Gastrocnemius medialis (tissue), 4 donors: Measurements from ENCODE around the gene RNF207. TPM values are rescaled to one million over a fixed set of nuclear protein-coding genes. Genes with fewer than 3 reads are reported as not detected.

Experiments
- ATAC-seq, 2 donors: fragments of 150-250 bp; one replicate each; pipeline ENCODE4 v1.9.1; 2016
- DNase-seq, 2 donors: peaks; one replicate each; pipeline ENCODE4 v3.0.0-alpha.2; 2019
- H3K27ac ChIP-seq, 4 donors: fragments of 200-600 bp; sonication (generic); 1 replicate in 1 of 4; 2 replicates in 3 of 4; pipeline ENCODE4 v1.5.1; 2016 to 2018; ENCODE audit warnings: mild to moderate bottlenecking in 2 of 4, moderate library complexity in 1 of 4
- H3K27me3 ChIP-seq, 3 donors: fragments of 200-600 bp; sonication (generic) in 2 of 3; 1 replicate in 1 of 3; 2 replicates in 2 of 3; pipeline versions ENCODE4 v1.5.1 to v1.6.0; 2016 to 2019; ENCODE audit warnings: mild to moderate bottlenecking in 1 of 3, moderate library complexity in 1 of 3
- H3K36me3 ChIP-seq, 2 donors: fragments of 200-600 bp; sonication (generic) in 1 of 2; one replicate each; pipeline ENCODE4 v1.5.1; 2017 to 2018
- H3K4me1 ChIP-seq, 2 donors: fragments of 200-600 bp; sonication (generic) in 1 of 2; one replicate each; pipeline ENCODE4 v1.5.1; 2016 to 2017; ENCODE audit warnings: mild to moderate bottlenecking in 2 of 2
- H3K4me3 ChIP-seq, 4 donors: fragments of 200-600 bp; sonication (generic) in 3 of 4; 1 replicate in 1 of 4; 2 replicates in 3 of 4; pipeline ENCODE4 v1.5.1; 2016 to 2019; ENCODE audit warnings: mild to moderate bottlenecking in 2 of 4
- H3K9me3 ChIP-seq, 3 donors: fragments of 200-600 bp; sonication (generic) in 2 of 3; 1 replicate in 1 of 3; 2 replicates in 2 of 3; pipeline ENCODE4 v1.5.1; 2016 to 2019
- POLR2A ChIP-seq, 2 donors: fragments of 450-650 bp; IDR thresholded peaks; one replicate each; pipeline ENCODE4 v1.6.1; 2017; ENCODE audit warnings: antibody characterized with exemption in 2 of 2, mild to moderate bottlenecking in 2 of 2, moderate library complexity in 2 of 2
- in situ Hi-C, 4 donors: fragments of 200-750 bp; cut with MboI; loops; one replicate each; pipeline versions ENCODE4 v1.15.0 to v1.8.0; 2017; ENCODE audit warnings: low sequenced_read_pairs in 4 of 4
- intact Hi-C: fragments of 100-400 bp; cut with DNase I; formaldehyde crosslinking; loops from one replicate; pipeline ENCODE4 v1.15.1; 2023; ENCODE audit warnings: low total_unique reads
- total RNA-seq, 4 donors: library from RNA; depleted of rRNA; stranded (reverse); fragments of >200 nt; gene quantifications; one replicate each; pipeline versions ENCODE4 v1.1.0 to v1.2.3, GENCODE V29; 2016
- TF ChIP-seq, protein P1 (sequence below), 5 experiments: fragments of 450-650 bp in 3 of 5; fragments of 200-600 bp in 2 of 5; sonication (generic) in 2 of 5; IDR thresholded peaks in 4 of 5; conservative IDR thresholded peaks in 1 of 5; 1 replicate in 4 of 5; 2 replicates in 1 of 5; pipeline ENCODE4 v1.5.1; 2016 to 2019; ENCODE audit warnings: antibody characterized with exemption in 5 of 5, mild to moderate bottlenecking in 3 of 5, moderate library complexity in 3 of 5

The RNF207 gene
- total RNA-seq, 4 donors from 2014 or later = 0.29 to 4.7 (median 0.99) TPM

- no peak overlapping the region for H3K27ac ChIP-seq
- no peak overlapping the region for H3K4me3 ChIP-seq
- intact Hi-C loops (no loop called here), in situ Hi-C loops (no loop called here)
- peaks cover 0 to 16% of the 10 kb centered on the region in 2 donors for H3K4me1 ChIP-seq
- H3K36me3 ChIP-seq = no peaks in the 10 kb centered on the region
- no peak for TF ChIP-seq POLR2A (IDR thresholded peaks at IDR 0.05)
- TF ChIP-seq, protein P1, sequence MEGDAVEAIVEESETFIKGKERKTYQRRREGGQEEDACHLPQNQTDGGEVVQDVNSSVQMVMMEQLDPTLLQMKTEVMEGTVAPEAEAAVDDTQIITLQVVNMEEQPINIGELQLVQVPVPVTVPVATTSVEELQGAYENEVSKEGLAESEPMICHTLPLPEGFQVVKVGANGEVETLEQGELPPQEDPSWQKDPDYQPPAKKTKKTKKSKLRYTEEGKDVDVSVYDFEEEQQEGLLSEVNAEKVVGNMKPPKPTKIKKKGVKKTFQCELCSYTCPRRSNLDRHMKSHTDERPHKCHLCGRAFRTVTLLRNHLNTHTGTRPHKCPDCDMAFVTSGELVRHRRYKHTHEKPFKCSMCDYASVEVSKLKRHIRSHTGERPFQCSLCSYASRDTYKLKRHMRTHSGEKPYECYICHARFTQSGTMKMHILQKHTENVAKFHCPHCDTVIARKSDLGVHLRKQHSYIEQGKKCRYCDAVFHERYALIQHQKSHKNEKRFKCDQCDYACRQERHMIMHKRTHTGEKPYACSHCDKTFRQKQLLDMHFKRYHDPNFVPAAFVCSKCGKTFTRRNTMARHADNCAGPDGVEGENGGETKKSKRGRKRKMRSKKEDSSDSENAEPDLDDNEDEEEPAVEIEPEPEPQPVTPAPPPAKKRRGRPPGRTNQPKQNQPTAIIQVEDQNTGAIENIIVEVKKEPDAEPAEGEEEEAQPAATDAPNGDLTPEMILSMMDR (IDR thresholded peaks at IDR 0.05 in 4 of 5, conservative IDR thresholded peaks at IDR 0.05 in 1 of 5) = no peak
- H3K27me3 ChIP-seq = peaks cover 26 to 45% (median 44%) of the 10 kb centered on the region in 3 donors
- no peaks in the 10 kb centered on the region for H3K9me3 ChIP-seq
- ATAC-seq = no peak
- no peak for DNase-seq
These were observed 57.8 kb downstream of the RNF207 start for GRCh38 chr1:6263716-6264115.

DNA sequence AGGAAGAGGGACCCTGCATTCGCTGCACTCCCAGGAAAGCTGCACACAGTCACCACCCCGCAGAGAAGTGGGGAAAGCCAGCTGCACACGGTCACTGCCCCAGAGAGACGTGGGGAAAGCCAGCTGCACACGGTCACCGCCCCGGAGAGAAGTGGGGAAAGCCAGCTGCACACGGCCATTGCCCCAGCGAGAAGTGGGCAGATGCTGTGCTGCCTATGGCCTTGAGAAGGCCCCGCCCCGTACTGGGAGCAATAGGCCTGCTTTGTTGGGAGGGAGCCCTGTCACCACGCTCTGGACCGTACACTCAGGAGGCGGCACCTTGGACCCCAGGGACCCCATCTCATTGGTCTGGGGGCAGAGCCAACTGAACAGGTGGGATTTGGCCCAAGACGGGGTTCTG is 59.2 kb downstream of the RNF207 start:
- intact Hi-C loops = no loop called here

DNA sequence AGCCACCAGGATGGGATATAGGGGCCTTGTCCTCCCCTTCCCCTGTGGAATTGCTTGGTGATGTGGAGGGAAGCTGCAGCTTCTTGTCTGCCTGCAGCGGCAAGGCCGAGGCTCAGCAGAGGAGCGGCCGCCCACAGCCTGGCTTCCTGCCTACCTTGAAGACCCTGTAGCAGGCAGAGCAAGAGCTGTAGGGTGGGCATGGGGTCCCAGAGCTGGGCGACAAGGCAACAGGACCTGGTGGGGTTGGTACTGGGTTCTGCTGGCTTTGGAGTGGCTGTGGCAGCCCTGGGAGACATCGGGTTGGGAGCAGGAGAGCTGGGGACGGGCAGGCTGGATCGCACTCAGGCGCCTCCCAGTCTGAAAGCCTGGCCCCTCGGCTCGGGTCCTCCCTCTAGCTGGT is 60.7 kb downstream of the RNF207 start:
- no peak overlapping the region for H3K27ac ChIP-seq
- peaks cover 15 to 23% (median 22%) of the 10 kb centered on the region in 3 donors for H3K27me3 ChIP-seq
- H3K9me3 ChIP-seq = no peaks in the 10 kb centered on the region
- no peak for DNase-seq
- ATAC-seq = no peak
- no peaks in the 10 kb centered on the region for H3K36me3 ChIP-seq
- H3K4me3 ChIP-seq = no peak overlapping the region
- TF ChIP-seq, protein P1 (IDR thresholded peaks at IDR 0.05 in 4 of 5, conservative IDR thresholded peaks at IDR 0.05 in 1 of 5) = no peak
- no peak for TF ChIP-seq POLR2A (IDR thresholded peaks at IDR 0.05)
- intact Hi-C loops = no loop called here
- in situ Hi-C loops = no loop called here
- H3K4me1 ChIP-seq = peaks cover 0 to 7% of the 10 kb centered on the region in 2 donors

More for the DNA sequence above, 59.2 kb downstream of the RNF207 start:
- in situ Hi-C loops = no loop called here
- no peak for DNase-seq
- H3K27me3 ChIP-seq = peaks cover 21 to 34% (median 32%) of the 10 kb centered on the region in 3 donors
- no peaks in the 10 kb centered on the region for H3K36me3 ChIP-seq
- H3K27ac ChIP-seq = no peak overlapping the region
- TF ChIP-seq, protein P1 (IDR thresholded peaks at IDR 0.05 in 4 of 5, conservative IDR thresholded peaks at IDR 0.05 in 1 of 5) = no peak
- TF ChIP-seq POLR2A (IDR thresholded peaks at IDR 0.05) = no peak
- no peaks in the 10 kb centered on the region for H3K9me3 ChIP-seq
- no peak for ATAC-seq
- peaks cover 0 to 12% of the 10 kb centered on the region in 2 donors for H3K4me1 ChIP-seq
- H3K4me3 ChIP-seq = no peak overlapping the region

DNA sequence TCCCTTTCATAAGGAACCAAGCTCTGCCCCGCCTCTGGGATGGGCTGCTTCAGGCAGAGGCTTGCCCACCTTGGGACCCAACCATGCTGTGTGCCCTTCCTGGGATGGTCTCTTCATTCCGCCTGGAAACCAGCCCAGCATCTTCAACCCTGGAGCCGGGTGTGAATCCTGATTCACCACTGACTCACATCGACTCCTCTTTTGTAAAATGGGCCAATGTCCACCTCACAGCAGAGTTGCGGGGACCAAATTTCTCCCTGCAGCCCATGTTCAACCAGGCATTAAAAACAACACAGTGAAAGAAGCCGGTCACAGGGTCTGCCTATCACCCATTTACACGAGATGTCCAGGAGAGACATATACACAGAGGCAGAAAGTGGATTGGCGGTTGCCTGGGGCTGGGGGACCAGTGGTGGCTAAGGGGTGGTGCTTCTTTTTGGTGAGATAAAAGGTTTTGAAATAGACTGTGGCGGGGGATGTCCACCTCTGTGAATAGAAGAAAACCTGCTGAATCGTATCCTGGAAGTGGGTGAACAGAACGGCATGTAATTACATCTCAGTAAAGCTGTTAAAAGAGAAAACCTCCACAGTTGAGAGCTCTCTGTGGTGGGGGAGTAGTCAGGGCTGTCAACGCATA is 61.9 kb downstream of the RNF207 start:
- ATAC-seq = no peak
- TF ChIP-seq, protein P1 (IDR thresholded peaks at IDR 0.05 in 4 of 5, conservative IDR thresholded peaks at IDR 0.05 in 1 of 5) = no peak
- no peak for TF ChIP-seq POLR2A (IDR thresholded peaks at IDR 0.05)
- peaks cover 0 to 2% of the 10 kb centered on the region in 2 donors for H3K4me1 ChIP-seq
- H3K27ac ChIP-seq = no peak overlapping the region
- in situ Hi-C loops (no loop called here), intact Hi-C loops (no loop called here)
- no peaks in the 10 kb centered on the region for H3K9me3 ChIP-seq
- peaks cover 5 to 14% (median 10%) of the 10 kb centered on the region in 3 donors for H3K27me3 ChIP-seq
- no peak for DNase-seq
- no peaks in the 10 kb centered on the region for H3K36me3 ChIP-seq
- no peak overlapping the region for H3K4me3 ChIP-seq
